Measurements from ENCODE around the gene CD300LB.

CD300LB gene

GRCh38 chr17:74530831-74531150 lies 484 bp downstream of the CD300LB start:
- DNase-seq (ENCODE audit: low read depth, low spot score) = no peak
- H3K36me3 ChIP-seq (ENCODE audit: insufficient read depth, insufficient read length, low read length) = no peaks in the 10 kb centered on the region
- no peak for TF ChIP-seq YY1 (IDR thresholded peaks at IDR 0.05; ENCODE audit: insufficient read depth, insufficient read length)
- no peaks in the 10 kb centered on the region for H3K27me3 ChIP-seq (ENCODE audit: insufficient read depth, insufficient read length)
- no peaks in the 10 kb centered on the region for H3K4me1 ChIP-seq (ENCODE audit: insufficient read depth, insufficient read length)
- no peak overlapping the region for H3K9ac ChIP-seq (ENCODE audit: insufficient read length, low read depth)
- no peak overlapping the region for H3K4me3 ChIP-seq (ENCODE audit: insufficient read length, low read depth)
- peaks cover 14% of the 10 kb centered on the region; the same call in 1 of the 2 replicates for H3K9me3 ChIP-seq (ENCODE audit: insufficient read depth, low read length)

GRCh38 chr17:74529243-74529642 lies 2.0 kb downstream of the CD300LB start:
- Histone ChIP-seq H3K4me3 (ENCODE audit: insufficient read length, low read depth) (no peak overlapping the region), H3K4me1 (ENCODE audit: insufficient read depth, insufficient read length) (no peaks in the 10 kb centered on the region), H3K27me3 (ENCODE audit: insufficient read depth, insufficient read length) (no peaks in the 10 kb centered on the region), H3K9ac (ENCODE audit: insufficient read length, low read depth) (no peak overlapping the region), H3K36me3 (ENCODE audit: insufficient read depth, insufficient read length, low read length) (no peaks in the 10 kb centered on the region), H3K9me3 (ENCODE audit: insufficient read depth, low read length) (peaks cover 5% of the 10 kb centered on the region; the same call in 1 of the 2 replicates)
- TF ChIP-seq ZNF274 (IDR thresholded peaks at IDR 0.05; ENCODE audit: low read depth, low read length) (no peak), YY1 (IDR thresholded peaks at IDR 0.05; ENCODE audit: insufficient read depth, insufficient read length) (no peak), SUZ12 (IDR thresholded peaks at IDR 0.05; ENCODE audit: extremely low read depth, insufficient read depth, insufficient read length) (no peak)
- no peak for DNase-seq (ENCODE audit: low read depth, low spot score)

GRCh38 chr17:74528491-74529199 lies 2.6 kb downstream of the CD300LB start:
- no peak for DNase-seq (ENCODE audit: low read depth, low spot score)
- H3K9ac ChIP-seq (ENCODE audit: insufficient read length, low read depth) = no peak overlapping the region
- H3K4me3 ChIP-seq (ENCODE audit: insufficient read length, low read depth) = no peak overlapping the region
- no peaks in the 10 kb centered on the region for H3K36me3 ChIP-seq (ENCODE audit: insufficient read depth, insufficient read length, low read length)
- no peak for TF ChIP-seq ZNF274 (IDR thresholded peaks at IDR 0.05; ENCODE audit: low read depth, low read length)
- no peak for TF ChIP-seq SUZ12 (IDR thresholded peaks at IDR 0.05; ENCODE audit: extremely low read depth, insufficient read depth, insufficient read length)
- no peak for TF ChIP-seq YY1 (IDR thresholded peaks at IDR 0.05; ENCODE audit: insufficient read depth, insufficient read length)
- H3K27me3 ChIP-seq (ENCODE audit: insufficient read depth, insufficient read length) = no peaks in the 10 kb centered on the region
- peaks cover 4% of the 10 kb centered on the region; the same call in 1 of the 2 replicates for H3K9me3 ChIP-seq (ENCODE audit: insufficient read depth, low read length)
- no peaks in the 10 kb centered on the region for H3K4me1 ChIP-seq (ENCODE audit: insufficient read depth, insufficient read length)

- DNase-seq (ENCODE audit: low read depth, low spot score) = no peak
- TF ChIP-seq ZNF274 (IDR thresholded peaks at IDR 0.05; ENCODE audit: low read depth, low read length) (no peak), SUZ12 (IDR thresholded peaks at IDR 0.05; ENCODE audit: extremely low read depth, insufficient read depth, insufficient read length) (no peak), YY1 (IDR thresholded peaks at IDR 0.05; ENCODE audit: insufficient read depth, insufficient read length) (no peak)
- Histone ChIP-seq H3K9me3 (ENCODE audit: insufficient read depth, low read length) (peaks cover 12% of the 10 kb centered on the region; the same call in 1 of the 2 replicates), H3K4me1 (ENCODE audit: insufficient read depth, insufficient read length) (no peaks in the 10 kb centered on the region), H3K4me3 (ENCODE audit: insufficient read length, low read depth) (no peak overlapping the region), H3K9ac (ENCODE audit: insufficient read length, low read depth) (no peak overlapping the region), H3K27me3 (ENCODE audit: insufficient read depth, insufficient read length) (no peaks in the 10 kb centered on the region), H3K36me3 (ENCODE audit: insufficient read depth, insufficient read length, low read length) (no peaks in the 10 kb centered on the region)
Observed at GRCh38 chr17:74527756-74528155, 3.5 kb downstream of the CD300LB start.

- TF ChIP-seq SUZ12 (IDR thresholded peaks at IDR 0.05; ENCODE audit: extremely low read depth, insufficient read depth, insufficient read length) = no peak
- TF ChIP-seq ZNF274 (IDR thresholded peaks at IDR 0.05; ENCODE audit: low read depth, low read length) = no peak
- TF ChIP-seq YY1 (IDR thresholded peaks at IDR 0.05; ENCODE audit: insufficient read depth, insufficient read length) = no peak
- H3K9me3 ChIP-seq (ENCODE audit: insufficient read depth, low read length) = peaks cover 18% of the 10 kb centered on the region; the same call in 1 of the 2 replicates
- no peaks in the 10 kb centered on the region for H3K4me1 ChIP-seq (ENCODE audit: insufficient read depth, insufficient read length)
- no peak for DNase-seq (ENCODE audit: low read depth, low spot score)
- no peaks in the 10 kb centered on the region for H3K27me3 ChIP-seq (ENCODE audit: insufficient read depth, insufficient read length)
- H3K9ac ChIP-seq (ENCODE audit: insufficient read length, low read depth) = no peak overlapping the region
- H3K36me3 ChIP-seq (ENCODE audit: insufficient read depth, insufficient read length, low read length) = no peaks in the 10 kb centered on the region
- H3K4me3 ChIP-seq (ENCODE audit: insufficient read length, low read depth) = no peak overlapping the region
Observed at GRCh38 chr17:74527081-74527480, 4.2 kb downstream of the CD300LB start.

- Histone ChIP-seq H3K36me3 (ENCODE audit: insufficient read depth, insufficient read length, low read length) (no peaks in the 10 kb centered on the region), H3K9me3 (ENCODE audit: insufficient read depth, low read length) (peaks cover 18% of the 10 kb centered on the region; the same call in 1 of the 2 replicates), H3K27me3 (ENCODE audit: insufficient read depth, insufficient read length) (no peaks in the 10 kb centered on the region), H3K4me3 (ENCODE audit: insufficient read length, low read depth) (no peak overlapping the region), H3K4me1 (ENCODE audit: insufficient read depth, insufficient read length) (no peaks in the 10 kb centered on the region), H3K9ac (ENCODE audit: insufficient read length, low read depth) (no peak overlapping the region)
- DNase-seq (ENCODE audit: low read depth, low spot score) = no peak
- TF ChIP-seq YY1 (IDR thresholded peaks at IDR 0.05; ENCODE audit: insufficient read depth, insufficient read length) (no peak), SUZ12 (IDR thresholded peaks at IDR 0.05; ENCODE audit: extremely low read depth, insufficient read depth, insufficient read length) (no peak), ZNF274 (IDR thresholded peaks at IDR 0.05; ENCODE audit: low read depth, low read length) (no peak)
Observed at GRCh38 chr17:74526681-74527080, 4.6 kb downstream of the CD300LB start.

GRCh38 chr17:74525781-74526288 lies 5.4 kb downstream of the CD300LB start:
- peaks cover 18% of the 10 kb centered on the region; the same call in 1 of the 2 replicates for H3K9me3 ChIP-seq (ENCODE audit: insufficient read depth, low read length)

More at GRCh38 chr17:74525781-74526288, 5.4 kb downstream of the CD300LB start:
- no peak for DNase-seq (ENCODE audit: low read depth, low spot score)
- TF ChIP-seq SUZ12 (IDR thresholded peaks at IDR 0.05; ENCODE audit: extremely low read depth, insufficient read depth, insufficient read length) (no peak), YY1 (IDR thresholded peaks at IDR 0.05; ENCODE audit: insufficient read depth, insufficient read length) (no peak), ZNF274 (IDR thresholded peaks at IDR 0.05; ENCODE audit: low read depth, low read length) (no peak)
- no peak overlapping the region for H3K9ac ChIP-seq (ENCODE audit: insufficient read length, low read depth)
- no peaks in the 10 kb centered on the region for H3K36me3 ChIP-seq (ENCODE audit: insufficient read depth, insufficient read length, low read length)
- no peak overlapping the region for H3K4me3 ChIP-seq (ENCODE audit: insufficient read length, low read depth)
- no peaks in the 10 kb centered on the region for H3K27me3 ChIP-seq (ENCODE audit: insufficient read depth, insufficient read length)
- no peaks in the 10 kb centered on the region for H3K4me1 ChIP-seq (ENCODE audit: insufficient read depth, insufficient read length)

All from NT2/D1 (cell line).